GM18499 (cell line): ENCODE data around the gene PID1.
"Not testable (repeated sequence)": the region's sequence is repeated elsewhere in the genome, so short reads cannot be mapped to it uniquely, and the experiment has no call there.

Experiments used
- ATAC-seq: cut with Tn5 transposase; IDR thresholded peaks from one replicate; pipeline ENCODE4 v1.9.1; 2021; ENCODE audit warnings: moderate number of reproducible peaks; ENCODE audit not compliant: insufficient read depth, unreplicated experiment

Gene PID1

GRCh38 chr2:229087843-229088516, 183.1 kb downstream of the PID1 start:
- no peak for ATAC-seq

GRCh38 chr2:229087267-229087666, 183.8 kb downstream of the PID1 start:
- no peak for ATAC-seq

GRCh38 chr2:229085439-229085838, 185.6 kb downstream of the PID1 start:
- no peak for ATAC-seq

DNA sequence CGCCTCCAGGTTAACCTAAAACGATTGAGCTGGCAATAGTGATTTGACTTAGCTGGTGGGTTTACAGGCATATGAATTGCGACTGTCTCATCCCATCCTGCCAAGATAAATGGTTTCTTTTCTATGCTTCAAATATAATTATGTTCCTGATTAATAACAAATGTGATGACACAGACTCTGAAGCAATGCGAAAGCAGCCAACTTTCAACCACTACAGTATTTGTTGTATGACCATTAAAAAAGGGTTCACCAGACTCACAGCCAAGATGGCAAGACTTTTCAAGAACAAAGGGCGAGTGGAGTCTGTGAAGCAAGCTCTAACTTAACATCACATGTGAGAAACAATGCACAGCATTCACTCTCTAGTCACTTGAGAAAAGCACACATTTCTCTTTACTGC, 186.6 kb downstream of the PID1 start:
- ATAC-seq, result no peak

GRCh38 chr2:229083606-229084340, 187.3 kb downstream of the PID1 start:
- no peak for ATAC-seq

- ATAC-seq, result no peak
These were observed 189.7 kb downstream of the PID1 start for GRCh38 chr2:229081411-229081810.

DNA sequence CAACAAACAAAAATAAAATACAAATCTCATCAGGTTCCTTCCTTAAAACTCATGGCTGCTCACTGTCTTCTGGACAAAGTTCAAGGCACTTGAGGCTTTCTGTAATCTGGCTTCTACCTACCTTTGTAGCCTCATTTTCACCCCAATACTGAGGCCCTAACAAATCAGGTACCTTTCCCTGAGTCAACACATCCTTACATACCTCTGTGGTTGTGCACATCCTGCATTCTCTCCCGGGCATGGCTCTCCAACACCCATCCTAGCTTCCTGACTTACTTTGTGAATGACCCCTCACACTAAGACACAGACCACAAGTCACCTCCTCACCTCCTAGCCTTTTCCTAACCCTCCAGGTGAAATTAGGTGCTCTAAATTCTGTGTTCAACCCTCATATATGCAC, 190.9 kb downstream of the PID1 start:
- ATAC-seq, result no peak

DNA sequence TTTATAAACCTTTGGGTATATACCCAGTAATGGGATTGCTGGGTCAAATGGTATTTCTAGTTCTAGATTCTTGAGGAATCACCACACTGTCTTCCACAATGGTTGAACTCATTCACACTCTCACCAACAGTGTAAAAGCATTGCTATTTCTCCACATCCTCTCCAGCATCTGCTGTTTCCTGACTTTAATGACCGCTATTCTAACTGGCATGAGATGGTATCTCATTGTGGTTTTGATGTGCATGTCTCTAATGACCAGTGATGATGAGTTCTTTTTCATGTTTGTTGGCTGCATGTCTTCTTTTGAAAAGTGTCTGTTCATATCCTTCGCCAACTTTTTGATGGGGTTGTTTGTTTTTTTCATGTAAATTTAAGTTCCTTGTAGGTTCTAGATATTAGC, 194.2 kb downstream of the PID1 start:
- ATAC-seq, result not testable (repeated sequence)

DNA sequence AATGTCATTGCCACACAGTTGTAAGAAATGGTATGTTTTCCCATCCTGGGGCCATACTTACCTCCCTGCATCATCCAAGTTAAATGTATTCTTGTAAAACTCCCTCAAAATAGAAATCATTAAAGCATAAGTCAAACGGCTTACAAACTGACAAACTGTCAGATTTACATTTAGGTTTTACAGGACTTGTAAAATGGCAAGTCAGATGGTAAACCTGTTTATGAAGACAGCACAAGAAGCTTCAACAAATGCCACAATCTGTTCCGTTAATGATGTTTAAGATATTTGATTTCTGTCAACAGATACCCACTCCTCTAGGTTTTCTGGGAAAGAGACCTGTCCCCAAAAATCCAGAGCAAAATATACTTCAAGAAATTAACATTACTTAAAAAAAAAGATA, 197.2 kb downstream of the PID1 start:
- no peak for ATAC-seq

DNA sequence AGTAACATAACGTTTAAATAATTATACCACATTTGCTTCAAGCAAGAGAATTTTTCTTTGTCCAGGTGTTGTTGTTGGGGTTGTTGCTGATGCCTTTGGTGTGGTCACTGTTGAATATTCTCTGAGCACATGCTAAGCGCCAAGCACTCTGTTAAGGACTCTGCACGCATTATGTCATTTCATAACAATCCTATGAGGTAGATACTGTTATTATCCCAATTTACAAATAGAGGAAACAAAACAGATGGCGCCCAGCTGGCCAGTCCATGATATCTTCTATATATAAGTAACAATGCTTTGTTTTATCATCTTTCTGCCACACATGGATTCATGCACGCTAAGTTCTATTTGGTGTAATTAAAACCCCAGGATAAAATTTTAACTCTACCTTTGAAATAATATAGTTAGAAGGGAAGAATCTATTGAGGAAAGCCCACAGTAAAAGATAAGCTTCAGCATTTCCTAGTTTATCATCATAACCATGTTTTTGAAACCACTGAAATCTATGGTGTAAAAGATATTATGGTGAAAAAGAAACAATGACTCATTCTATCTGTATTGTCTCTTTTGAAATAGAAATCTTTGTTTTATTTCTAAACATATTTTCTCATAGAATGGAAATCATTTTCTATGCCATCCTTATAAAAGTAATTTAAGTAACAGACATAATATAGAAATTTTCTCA, 199.7 kb downstream of the PID1 start:
- no peak for ATAC-seq

DNA sequence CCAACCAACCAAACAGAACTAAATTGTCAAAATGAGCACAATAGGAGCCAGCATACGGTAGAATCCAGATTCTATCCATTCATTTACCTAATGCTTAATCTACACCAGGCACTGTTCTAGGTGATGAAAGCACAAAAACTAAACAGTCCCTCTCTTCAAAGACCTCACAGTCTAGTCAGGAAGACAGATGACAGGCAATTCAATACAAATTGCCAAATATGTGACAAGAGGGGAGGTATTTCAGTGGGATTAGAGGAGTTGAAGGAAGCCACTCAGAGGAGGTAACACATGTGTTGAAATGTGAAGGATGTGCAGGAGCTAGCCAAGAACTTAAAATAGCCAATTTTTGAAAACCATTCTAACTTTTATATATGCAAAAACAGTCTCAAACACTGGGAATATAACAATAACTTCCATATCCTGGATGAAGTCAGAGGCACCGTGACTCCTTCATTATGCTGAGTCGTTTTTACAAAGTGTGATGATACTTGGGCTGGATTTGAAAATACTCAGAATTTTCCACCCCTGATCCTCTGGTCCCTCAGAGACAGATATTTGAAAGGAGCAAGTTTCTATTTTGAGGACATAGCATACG, 204.9 kb downstream of the PID1 start:
- ATAC-seq, result no peak

GRCh38 chr2:229064749-229065148, 206.3 kb downstream of the PID1 start:
- ATAC-seq, result no peak

GRCh38 chr2:229060147-229060546, 210.9 kb downstream of the PID1 start:
- ATAC-seq, result no peak

GRCh38 chr2:229059331-229060033, 211.6 kb downstream of the PID1 start:
- ATAC-seq, result no peak

- no peak for ATAC-seq
These were observed 213.0 kb downstream of the PID1 start for GRCh38 chr2:229057976-229058553.

DNA sequence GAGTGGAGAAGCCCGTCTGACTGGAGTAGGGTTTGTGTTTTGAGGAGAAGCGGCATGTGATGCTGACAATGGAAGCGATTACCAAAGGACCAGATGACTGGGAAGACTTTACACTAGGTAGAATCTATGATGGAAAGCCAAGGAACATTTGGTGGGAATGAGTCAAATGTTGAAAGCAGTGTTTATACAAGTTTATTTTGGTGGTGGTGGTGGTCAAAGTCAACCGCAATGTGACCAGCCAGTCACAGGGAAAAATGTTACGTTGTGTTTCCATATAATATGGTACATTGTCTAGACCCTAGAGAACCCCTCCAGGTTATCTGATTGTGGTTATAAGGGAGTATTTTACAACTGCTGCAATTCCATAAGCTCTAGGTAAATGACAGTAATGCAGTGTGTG, 216.8 kb downstream of the PID1 start:
- no peak for ATAC-seq

GRCh38 chr2:229051798-229052197, 219.3 kb downstream of the PID1 start:
- ATAC-seq, result no peak

GRCh38 chr2:229050133-229050532, 221.0 kb downstream of the PID1 start:
- no peak for ATAC-seq

DNA sequence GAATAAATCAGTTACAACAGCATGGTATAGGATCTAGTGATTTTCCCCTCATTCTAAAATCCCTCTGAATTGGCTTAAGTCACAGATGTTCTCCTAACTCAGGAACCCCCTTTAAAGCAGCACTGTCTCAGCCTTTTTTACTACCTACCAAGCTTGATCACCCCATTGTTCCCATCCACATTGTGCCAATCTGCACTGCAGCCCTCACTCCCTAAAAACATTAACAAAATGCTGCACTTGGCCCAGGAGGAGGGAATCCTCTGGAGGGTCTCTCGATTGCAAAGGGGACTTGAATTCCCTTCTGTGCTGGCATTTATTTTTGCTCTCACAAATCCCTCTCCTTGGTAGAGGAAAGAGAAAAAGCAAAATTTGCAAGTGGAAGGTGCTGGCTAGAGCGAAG, 223.0 kb downstream of the PID1 start:
- ATAC-seq, result no peak

GRCh38 chr2:229045671-229046070, 225.4 kb downstream of the PID1 start:
- ATAC-seq, result no peak
